PFSK-1 (cell line): ENCODE data around the gene C1QB.

Source experiments
- SIN3A ChIP-seq: IDR thresholded peaks from 2 replicates; pipeline ENCODE4 v1.6.1; 2012; ENCODE audit warnings: mild to moderate bottlenecking, low read length, moderate library complexity, borderline replicate concordance; ENCODE audit not compliant: insufficient read depth
- TAF1 ChIP-seq: IDR thresholded peaks from 2 replicates; pipeline ENCODE4 v1.6.1; 2012; ENCODE audit warnings: low read length, control low read depth, borderline replicate concordance; ENCODE audit not compliant: insufficient read depth

DNA sequence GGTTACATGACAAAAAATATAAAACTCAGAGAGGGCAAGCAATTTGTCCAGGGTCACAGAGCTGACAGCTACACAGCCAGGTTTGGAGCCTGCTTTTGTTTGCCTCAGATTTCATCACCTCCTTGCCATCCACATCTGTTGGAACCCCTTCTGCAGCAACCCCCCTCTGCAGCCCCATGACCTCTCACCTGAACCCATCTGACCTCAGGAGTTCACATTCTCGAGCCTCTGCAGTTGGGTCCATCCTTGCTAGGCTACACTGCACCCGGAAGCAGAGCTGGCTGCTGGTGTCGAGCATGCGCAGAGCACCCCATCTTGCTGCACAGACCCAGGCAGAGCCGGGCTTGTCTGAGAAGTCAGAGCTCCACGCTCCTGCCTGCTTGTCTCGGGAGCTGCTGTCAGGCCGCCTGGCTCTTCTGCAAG, 10.0 kb downstream of the C1QB start:
- TF ChIP-seq SIN3A (no peak), TAF1 (no peak)
